Measurements from ENCODE around the gene WNT10A. TPM values are rescaled to one million over a fixed set of nuclear protein-coding genes. Genes with fewer than 3 reads are reported as not detected.

The WNT10A gene
- total RNA-seq, 2 donors from 2014 or later, result 0.11 to 6.1 TPM

DNA sequence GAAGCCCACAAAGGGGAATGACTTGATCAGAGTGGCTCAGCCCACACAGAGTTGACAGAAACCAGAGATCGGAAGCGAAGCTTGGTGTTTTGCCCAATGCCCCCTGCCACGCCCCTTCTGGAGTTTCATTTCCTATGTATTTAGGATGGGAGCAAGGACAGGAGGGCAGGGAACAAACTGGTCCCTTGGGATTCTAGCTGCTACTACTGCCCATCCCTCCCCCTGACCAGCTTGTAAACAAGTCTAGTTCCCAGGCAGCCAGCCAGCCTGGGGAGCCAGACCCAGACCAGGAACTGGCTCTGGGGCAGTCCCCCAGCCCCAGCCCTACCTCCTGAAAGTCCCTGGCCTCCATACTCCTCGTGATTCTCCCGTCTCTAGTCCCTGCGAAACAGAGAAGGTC is 12.8 kb upstream of the WNT10A start:
- peak in 1 of 2 donors; percentile 39 for ATAC-seq
- Mint-ChIP-seq H3K9me3 (no peaks in the 10 kb centered on the region), H3K27ac (no peak overlapping the region), H3K36me3 (peaks cover 0 to 4% of the 10 kb centered on the region in 2 donors)
- no peak for DNase-seq (ENCODE audit: low spot score in 2 of 2)

DNA sequence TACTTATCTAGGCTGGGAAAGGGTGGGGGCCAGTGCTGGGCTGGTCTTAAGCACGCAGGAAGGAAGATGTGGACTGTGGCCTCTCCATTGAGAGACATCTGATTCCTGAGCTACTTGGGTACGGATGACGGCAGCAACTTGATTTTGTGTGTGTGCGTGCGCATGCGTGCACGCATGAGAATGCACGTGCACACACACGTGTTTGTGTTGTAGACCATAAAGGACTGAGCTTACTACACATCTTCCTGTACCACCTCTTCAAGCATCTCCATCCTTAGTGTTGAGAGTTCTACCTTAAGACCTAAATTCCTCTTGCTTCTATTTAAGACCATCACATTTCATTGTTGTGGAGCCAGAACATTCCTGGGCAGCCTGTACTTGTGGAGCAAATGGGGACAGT is 11.6 kb upstream of the WNT10A start:
- Mint-ChIP-seq H3K36me3 (peaks cover 0 to 4% of the 10 kb centered on the region in 2 donors), H3K27ac (no peak overlapping the region), H3K9me3 (no peaks in the 10 kb centered on the region)
- ATAC-seq, result no peak
- DNase-seq (ENCODE audit: low spot score in 2 of 2), result no peak

DNA sequence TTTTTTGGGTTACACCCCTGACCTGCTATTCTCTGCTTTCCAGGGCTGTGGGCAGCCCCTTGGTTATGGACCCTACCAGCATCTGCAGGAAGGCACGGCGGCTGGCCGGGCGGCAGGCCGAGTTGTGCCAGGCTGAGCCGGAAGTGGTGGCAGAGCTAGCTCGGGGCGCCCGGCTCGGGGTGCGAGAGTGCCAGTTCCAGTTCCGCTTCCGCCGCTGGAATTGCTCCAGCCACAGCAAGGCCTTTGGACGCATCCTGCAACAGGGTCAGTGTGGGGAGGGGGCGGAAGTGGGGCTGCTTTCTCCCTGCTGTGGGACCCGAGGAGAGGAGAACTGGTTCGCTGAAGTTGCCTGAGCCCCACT is 9.7 kb upstream of the WNT10A start:
- Mint-ChIP-seq H3K27ac (no peak overlapping the region), H3K9me3 (no peaks in the 10 kb centered on the region), H3K36me3 (peaks cover 0 to 4% of the 10 kb centered on the region in 2 donors)
- ATAC-seq (peak in 1 of 2 donors; percentile 11), DNase-seq (ENCODE audit: low spot score in 2 of 2) (no peak)

DNA sequence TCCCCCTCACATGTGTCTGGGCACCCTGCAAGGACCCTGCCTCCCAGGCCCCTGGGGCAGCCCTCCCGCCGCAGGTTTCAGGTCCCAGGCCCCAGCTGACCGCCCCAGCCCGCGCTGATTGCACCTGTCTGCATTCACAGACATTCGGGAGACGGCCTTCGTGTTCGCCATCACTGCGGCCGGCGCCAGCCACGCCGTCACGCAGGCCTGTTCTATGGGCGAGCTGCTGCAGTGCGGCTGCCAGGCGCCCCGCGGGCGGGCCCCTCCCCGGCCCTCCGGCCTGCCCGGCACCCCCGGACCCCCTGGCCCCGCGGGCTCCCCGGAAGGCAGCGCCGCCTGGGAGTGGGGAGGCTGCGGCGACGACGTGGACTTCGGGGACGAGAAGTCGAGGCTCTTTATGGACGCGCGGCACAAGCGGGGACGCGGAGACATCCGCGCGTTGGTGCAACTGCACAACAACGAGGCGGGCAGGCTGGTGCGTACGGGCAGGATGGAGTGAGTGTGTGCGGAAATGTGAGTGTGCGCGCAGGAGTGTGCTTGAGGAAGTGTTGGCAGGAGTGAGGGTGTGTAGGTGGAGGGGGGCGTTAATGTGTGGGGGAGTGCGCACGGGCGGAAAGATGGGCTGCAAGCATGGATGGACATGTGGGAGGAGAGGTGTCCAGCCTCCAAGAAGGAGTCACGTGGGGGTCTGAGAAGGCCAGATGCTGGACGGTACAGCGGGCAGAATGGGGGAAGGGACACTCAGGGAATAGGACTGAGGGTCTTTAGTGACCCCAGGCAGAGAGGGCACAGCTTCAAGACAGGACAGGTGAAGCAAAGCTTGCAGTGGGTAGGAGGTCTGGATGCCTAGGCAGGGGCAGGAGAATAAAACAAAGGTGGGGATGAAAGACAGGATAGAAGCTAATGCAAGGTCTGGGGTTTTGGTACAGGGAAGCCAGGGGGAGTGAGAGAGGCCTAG is 9.0 kb upstream of the WNT10A start:
- no peak for DNase-seq (ENCODE audit: low spot score in 2 of 2)
- ATAC-seq, result no peak
- H3K36me3 Mint-ChIP-seq, result peaks cover 0 to 4% of the 10 kb centered on the region in 2 donors
- no peak overlapping the region for H3K27ac Mint-ChIP-seq
- no peaks in the 10 kb centered on the region for H3K9me3 Mint-ChIP-seq

DNA sequence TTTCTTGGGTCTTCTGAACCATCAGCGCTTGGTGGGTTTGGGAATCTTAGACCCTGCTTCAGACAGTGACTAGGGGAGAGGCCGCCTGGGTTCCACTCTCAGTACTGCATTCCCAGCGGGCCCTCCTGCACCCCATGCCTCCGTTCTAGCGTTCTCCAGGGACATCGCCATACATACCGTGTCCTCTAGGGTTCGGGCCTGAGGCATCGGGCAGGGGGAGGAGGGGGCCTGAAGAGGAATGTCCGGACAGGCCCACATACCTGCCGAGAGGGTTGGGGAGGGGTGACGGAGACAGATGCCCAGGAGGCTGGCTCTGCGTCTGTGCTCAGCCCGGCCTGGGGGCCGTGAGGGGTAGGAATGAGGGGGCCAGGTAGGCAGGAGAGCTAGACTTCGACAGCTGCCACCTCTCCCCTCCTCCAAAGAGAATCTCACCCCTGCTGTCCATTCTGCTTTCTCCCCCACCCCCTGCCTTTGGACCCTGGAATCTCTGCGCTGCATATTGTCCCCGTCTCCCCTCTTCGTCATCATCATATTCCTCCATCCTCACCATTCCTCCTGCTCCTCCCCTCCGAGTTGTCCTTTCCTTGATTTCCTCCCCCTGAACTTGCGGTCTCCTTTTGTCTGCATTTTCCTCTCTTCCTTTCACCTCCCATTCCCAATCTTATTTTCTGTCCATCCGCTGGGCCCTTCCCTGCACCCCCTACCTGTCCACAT is 7.8 kb upstream of the WNT10A start:
- ATAC-seq, result no peak
- Mint-ChIP-seq H3K27ac (no peak overlapping the region), H3K9me3 (no peaks in the 10 kb centered on the region), H3K36me3 (peaks cover 0 to 4% of the 10 kb centered on the region in 2 donors)
- DNase-seq (ENCODE audit: low spot score in 2 of 2), result no peak

DNA sequence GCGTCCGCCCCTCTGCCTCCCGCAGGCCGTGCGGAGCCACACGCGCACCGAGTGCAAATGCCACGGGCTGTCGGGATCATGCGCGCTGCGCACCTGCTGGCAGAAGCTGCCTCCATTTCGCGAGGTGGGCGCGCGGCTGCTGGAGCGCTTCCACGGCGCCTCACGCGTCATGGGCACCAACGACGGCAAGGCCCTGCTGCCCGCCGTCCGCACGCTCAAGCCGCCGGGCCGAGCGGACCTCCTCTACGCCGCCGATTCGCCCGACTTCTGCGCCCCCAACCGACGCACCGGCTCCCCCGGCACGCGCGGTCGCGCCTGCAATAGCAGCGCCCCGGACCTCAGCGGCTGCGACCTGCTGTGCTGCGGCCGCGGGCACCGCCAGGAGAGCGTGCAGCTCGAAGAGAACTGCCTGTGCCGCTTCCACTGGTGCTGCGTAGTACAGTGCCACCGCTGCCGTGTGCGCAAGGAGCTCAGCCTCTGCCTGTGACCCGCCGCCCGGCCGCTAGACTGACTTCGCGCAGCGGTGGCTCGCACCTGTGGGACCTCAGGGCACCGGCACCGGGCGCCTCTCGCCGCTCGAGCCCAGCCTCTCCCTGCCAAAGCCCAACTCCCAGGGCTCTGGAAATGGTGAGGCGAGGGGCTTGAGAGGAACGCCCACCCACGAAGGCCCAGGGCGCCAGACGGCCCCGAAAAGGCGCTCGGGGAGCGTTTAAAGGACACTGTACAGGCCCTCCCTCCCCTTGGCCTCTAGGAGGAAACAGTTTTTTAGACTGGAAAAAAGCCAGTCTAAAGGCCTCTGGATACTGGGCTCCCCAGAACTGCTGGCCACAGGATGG is 7.1 kb upstream of the WNT10A start:
- no peak for DNase-seq (ENCODE audit: low spot score in 2 of 2)
- Mint-ChIP-seq H3K27ac (no peak overlapping the region), H3K36me3 (peaks cover 0 to 4% of the 10 kb centered on the region in 2 donors), H3K9me3 (no peaks in the 10 kb centered on the region)
- ATAC-seq, result peak in 1 of 2 donors; percentile 31

DNA sequence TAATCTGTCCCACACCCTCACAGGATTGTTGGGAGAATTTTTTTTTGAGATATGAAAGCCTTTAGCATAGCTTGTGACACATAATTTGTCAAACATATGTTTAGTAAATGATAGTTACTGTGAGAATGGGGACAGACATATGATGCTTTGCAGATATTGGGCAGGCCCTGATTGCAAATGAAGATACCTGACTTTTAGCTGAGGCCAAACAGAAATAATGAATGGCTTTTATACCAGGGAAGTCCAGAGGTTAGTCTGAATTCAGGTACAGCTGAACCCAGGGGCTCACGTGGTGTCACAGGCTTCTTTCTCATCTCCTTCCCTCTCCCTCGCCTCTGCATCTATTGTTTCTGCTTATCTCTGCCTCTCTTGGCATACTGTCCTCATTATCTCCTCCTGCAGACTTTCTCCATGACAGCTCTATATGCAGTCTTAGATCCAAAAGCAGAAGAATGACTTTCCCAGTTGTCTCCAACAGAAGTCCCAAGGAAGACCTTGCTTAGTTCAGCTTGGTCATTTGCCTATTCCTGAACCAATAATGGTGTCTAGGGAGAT is 4.9 kb upstream of the WNT10A start:
- no peak overlapping the region for H3K27ac Mint-ChIP-seq
- ATAC-seq (no peak), DNase-seq (ENCODE audit: low spot score in 2 of 2) (no peak)
- peaks cover 0 to 4% of the 10 kb centered on the region in 2 donors for H3K36me3 Mint-ChIP-seq
- H3K9me3 Mint-ChIP-seq, result no peaks in the 10 kb centered on the region

DNA sequence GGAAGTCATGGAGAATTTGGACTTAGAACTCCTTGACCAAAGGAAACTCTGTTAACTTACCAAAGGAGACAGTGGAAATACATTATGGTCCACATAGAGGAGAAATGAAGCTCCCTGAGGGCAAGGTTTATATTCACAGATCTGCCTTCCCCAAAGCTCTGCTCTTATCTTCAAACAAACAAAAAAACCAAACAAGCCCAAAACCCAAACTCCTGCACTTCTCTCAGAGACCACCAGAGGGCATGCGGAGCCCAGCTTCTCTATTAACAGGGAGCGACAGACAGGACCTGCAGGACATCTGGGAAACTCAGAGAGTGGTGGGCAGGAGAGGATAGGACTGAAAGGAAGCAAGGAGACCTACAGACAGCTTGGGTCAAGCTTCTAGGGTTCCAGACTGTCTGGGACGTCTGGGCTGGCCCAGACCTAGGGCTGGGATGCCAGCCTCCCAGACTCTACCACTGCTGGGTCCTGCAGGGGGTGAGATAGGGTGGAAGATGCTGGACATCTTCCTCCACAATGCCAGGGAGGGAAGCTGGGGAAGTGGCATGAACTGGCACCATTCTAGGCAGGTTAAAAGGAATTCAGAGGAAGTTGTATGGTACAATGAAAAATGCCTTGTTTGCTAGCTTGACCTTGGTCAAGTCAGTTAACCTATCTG is 4.0 kb upstream of the WNT10A start:
- DNase-seq (ENCODE audit: low spot score in 2 of 2) (peak in 1 of 2 donors; percentile 79), ATAC-seq (peak; percentile 3 to 14)
- H3K9me3 Mint-ChIP-seq, result no peaks in the 10 kb centered on the region
- H3K36me3 Mint-ChIP-seq, result peaks cover 0 to 3% of the 10 kb centered on the region in 2 donors
- H3K27ac Mint-ChIP-seq, result no peak overlapping the region

DNA sequence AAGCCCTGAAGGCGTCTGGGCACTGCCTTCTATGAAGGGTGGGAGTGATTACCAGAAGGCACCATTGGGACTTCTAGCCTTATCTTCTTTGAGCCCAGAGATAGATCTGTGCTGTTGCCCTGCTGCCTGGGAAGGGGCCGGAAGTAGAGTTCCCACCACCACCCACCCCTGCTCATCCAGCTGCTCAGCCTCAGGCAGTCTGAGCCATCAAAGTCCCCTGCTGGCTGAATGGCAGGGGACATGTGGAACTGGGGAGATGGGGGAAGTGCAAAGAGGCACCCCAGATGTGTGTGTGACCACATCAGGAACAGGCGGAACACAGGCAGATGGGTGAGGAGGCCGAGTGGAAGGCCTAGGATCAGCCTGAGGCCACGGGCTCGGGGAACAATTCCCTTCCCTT is 3.3 kb upstream of the WNT10A start:
- Mint-ChIP-seq H3K36me3 (no peaks in the 10 kb centered on the region), H3K9me3 (no peaks in the 10 kb centered on the region), H3K27ac (no peak overlapping the region)
- ATAC-seq (no peak), DNase-seq (ENCODE audit: low spot score in 2 of 2) (no peak)

DNA sequence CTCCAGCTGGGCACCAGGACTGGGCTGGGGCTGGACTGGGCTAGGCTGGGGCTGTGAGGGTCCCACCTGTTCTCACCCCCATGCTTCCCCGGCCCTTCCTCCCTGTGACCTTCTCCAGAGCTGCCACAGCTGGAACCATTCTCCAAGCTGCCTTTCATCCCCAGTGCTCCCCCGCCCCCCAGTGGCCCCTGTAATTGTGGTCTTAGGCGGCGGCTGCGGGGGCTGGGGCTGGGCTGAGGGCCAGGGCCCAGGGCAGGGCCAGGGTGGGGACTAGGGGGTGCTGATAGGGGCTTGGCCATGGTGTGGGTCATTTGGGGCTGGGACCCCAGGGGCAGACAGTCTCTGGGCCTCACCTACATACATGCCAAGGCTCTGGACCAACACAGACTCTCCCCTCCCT is 2.8 kb upstream of the WNT10A start:
- no peaks in the 10 kb centered on the region for H3K36me3 Mint-ChIP-seq
- H3K27ac Mint-ChIP-seq, result no peak overlapping the region
- no peaks in the 10 kb centered on the region for H3K9me3 Mint-ChIP-seq
- DNase-seq (ENCODE audit: low spot score in 2 of 2) (no peak), ATAC-seq (no peak)

DNA sequence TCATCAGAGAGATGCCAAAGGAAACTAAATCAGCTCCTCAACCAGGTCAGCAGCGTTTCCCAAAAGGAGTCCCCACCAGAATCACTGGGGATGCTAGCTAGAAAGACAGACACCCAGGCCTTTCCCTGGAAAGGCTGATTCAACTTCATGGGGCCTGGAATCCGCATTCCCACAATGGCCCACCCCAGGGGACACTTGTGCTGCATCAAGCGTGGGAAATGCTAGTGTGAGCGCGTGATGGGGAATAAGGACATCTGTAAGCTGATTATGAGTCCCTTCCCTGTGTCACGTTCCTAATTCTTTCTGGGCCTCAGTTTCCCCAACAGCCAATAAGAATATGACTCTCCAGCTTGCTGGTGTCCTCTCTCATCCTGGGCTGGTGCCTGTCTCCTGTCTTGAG is 2.2 kb upstream of the WNT10A start:
- Mint-ChIP-seq H3K36me3 (no peaks in the 10 kb centered on the region), H3K27ac (no peak overlapping the region), H3K9me3 (no peaks in the 10 kb centered on the region)
- no peak for ATAC-seq
- no peak for DNase-seq (ENCODE audit: low spot score in 2 of 2)

DNA sequence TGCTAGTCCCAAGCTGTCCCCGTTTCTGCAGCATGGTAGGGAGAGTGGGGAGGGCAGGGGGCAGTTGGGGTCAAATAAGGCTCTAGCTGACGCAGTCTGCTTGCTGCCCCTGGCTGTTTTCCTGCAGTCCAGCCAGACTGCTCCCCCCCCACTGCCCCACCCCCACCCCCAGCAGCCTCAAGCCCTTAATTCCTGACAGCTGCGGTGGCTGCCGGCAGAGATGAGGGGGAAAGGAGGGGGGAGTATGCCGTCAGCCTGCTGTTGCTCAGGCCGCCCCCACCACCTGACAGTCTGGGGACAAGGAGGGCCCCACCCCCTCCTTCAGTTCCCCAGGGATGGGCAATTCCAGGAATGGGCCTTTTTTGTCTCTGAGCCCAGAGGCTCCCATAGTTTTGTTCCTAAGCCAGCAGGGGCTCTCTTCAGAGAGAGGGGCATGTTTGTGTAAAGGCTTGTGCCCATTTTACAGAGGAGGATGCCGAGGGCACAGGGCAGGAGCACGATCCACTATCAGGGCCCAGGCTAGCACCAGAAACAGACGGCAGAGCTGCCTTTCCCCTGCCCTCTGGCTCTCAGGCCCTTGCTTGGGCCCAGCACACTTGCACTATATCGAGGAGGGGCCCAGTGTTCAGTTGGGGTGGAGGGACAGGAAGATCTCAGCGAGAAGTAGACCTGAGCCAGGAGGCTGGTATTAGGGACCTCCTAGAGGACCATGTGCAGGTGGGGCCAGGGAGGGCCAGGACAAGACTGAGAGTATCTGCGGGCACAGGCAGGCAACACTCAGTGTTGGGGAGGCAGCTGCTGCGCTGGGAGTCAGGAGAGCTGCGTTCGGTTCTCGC is 1.5 kb upstream of the WNT10A start:
- Mint-ChIP-seq H3K36me3 (no peaks in the 10 kb centered on the region), H3K27ac (no peak overlapping the region), H3K9me3 (no peaks in the 10 kb centered on the region)
- no peak for DNase-seq (ENCODE audit: low spot score in 2 of 2)
- ATAC-seq, result no peak

DNA sequence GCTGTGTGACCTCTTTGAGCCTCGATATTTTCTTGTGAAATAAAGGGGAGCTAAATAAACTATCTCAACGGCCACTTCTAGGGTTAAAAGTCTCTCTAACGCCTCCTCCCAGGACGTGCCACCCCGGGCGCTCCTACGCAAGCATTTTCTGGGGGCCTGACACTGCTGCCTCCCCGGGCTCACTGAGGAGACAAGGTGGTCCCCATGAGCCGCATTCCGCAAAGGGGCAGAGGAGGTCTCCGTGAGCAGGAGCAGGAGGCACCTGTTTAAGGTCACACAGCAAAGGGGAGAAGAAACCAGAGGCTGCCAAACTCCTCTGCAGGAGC is 913 bp upstream of the WNT10A start:
- ATAC-seq, result peak in 1 of 2 donors; percentile 6
- no peak for DNase-seq (ENCODE audit: low spot score in 2 of 2)
- Mint-ChIP-seq H3K36me3 (peaks cover 4 to 5% of the 10 kb centered on the region in 2 donors), H3K27ac (no peak overlapping the region), H3K9me3 (no peaks in the 10 kb centered on the region)

DNA sequence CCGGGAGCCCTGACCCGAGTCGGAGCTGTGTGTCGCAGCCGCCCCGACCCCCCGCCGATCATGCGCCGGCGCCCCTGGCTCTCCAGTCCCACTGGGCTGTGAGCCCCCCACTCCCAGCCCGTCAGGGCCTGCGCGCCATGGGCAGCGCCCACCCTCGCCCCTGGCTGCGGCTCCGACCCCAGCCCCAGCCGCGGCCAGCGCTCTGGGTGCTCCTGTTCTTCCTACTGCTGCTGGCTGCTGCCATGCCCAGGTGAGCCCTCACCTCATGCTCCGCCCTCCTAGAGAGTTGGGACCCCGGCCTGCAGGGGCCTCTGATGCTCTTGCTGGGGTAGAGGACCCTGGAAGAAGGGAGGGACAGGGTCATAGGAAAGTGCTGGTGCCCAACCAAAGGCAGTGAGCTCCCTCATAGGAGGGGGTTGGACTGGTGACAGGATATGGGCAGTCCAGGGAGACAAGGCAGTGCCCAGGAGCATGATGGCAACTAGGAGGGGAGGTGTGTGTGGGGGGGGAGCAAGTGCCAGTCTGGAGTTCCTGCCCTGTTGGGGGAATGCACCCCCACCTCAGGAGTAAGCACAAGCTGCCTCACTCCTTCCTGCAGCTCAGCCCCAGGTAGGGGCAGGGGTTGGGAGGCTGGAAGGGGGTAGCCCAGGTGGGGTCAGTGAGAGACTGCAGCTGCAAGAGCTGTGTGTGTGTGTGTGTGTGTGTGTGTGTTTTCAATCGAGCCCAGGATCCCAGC is 375 bp downstream of the WNT10A start:
- Mint-ChIP-seq H3K27ac (no peak overlapping the region), H3K9me3 (no peaks in the 10 kb centered on the region), H3K36me3 (peaks cover 5 to 7% of the 10 kb centered on the region in 2 donors)
- DNase-seq (ENCODE audit: low spot score in 2 of 2) (no peak), ATAC-seq (no peak)
